Fibroblast of lung (primary cell): ENCODE data around the gene CCNY.

Experiments
- EZH2 ChIP-seq: IDR thresholded peaks from 2 replicates; pipeline ENCODE4 v1.5.1; 2012; ENCODE audit warnings: low read length, control low read depth, mild to moderate bottlenecking; ENCODE audit errors: missing control alignments
- TF ChIP-seq, protein P1 (sequence below), 2 donors: IDR thresholded peaks in 1 of 2; conservative IDR thresholded peaks in 1 of 2; 1 replicate in 1 of 2; 2 replicates in 1 of 2; pipeline ENCODE4 v1.5.1; 2011 to 2012; ENCODE audit warnings: low read length in 2 of 2, control low read depth in 1 of 2, inconsistent platforms in 1 of 2, low read depth in 1 of 2, mild to moderate bottlenecking in 1 of 2

- TF ChIP-seq, protein P1, sequence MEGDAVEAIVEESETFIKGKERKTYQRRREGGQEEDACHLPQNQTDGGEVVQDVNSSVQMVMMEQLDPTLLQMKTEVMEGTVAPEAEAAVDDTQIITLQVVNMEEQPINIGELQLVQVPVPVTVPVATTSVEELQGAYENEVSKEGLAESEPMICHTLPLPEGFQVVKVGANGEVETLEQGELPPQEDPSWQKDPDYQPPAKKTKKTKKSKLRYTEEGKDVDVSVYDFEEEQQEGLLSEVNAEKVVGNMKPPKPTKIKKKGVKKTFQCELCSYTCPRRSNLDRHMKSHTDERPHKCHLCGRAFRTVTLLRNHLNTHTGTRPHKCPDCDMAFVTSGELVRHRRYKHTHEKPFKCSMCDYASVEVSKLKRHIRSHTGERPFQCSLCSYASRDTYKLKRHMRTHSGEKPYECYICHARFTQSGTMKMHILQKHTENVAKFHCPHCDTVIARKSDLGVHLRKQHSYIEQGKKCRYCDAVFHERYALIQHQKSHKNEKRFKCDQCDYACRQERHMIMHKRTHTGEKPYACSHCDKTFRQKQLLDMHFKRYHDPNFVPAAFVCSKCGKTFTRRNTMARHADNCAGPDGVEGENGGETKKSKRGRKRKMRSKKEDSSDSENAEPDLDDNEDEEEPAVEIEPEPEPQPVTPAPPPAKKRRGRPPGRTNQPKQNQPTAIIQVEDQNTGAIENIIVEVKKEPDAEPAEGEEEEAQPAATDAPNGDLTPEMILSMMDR (conservative IDR thresholded peaks at IDR 0.05 in 1 of 2, IDR thresholded peaks at IDR 0.05 in 1 of 2; ENCODE audit: low read depth in 1 of 2, low read length in 2 of 2) = no peak
- TF ChIP-seq EZH2 = no peak
Observed at GRCh38 chr10:35517431-35518181, 181.3 kb downstream of the CCNY start.
